ENCODE data around the gene SLC35A2.
"Not testable (repeated sequence)": the region's sequence is repeated elsewhere in the genome, so short reads cannot be mapped to it uniquely, and the experiment has no call there.

Gene SLC35A2

GRCh38 chrX:48899078-48899410 lies 12.4 kb downstream of the SLC35A2 start:
- DNase-seq = no peak

DNA sequence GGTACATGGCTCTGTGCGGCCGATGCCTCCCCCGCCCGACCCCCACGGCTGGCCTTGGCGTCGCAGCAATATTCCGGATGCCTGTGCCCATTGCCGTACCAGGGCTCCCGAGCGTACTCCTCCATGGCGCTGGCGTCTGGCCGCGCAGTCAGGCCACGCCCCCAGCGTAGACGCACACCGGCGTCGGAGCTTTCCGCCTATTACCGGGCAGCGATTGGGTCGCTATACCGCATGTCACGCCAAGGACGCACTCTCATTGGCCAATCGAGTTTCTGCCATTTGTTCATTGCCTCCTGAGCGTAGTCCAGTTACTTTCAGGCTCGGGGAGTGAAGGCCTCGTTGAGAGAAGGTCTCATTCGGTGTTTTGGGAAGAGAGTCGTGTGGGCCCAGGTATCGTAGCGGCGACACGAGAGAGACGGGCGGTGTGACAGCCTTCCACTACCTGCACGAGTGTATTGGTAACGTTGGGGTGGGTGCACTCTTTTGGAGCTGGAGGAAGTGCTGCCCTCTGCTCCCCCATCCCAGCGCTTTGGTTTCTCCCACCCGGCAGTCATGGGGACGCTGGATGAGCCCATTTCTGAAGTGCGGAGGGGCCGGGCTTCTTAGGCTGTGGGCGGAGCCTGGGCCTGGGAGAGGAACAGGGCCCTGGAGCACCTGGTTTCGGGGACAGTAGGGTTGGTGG lies 13.7 kb downstream of the SLC35A2 start, which contains the start of the genes PQBP1 and TIMM17B:
TSS of gene PQBP1 (plus strand) at position 306 of the 682 bp plus-strand sequence. CDS start 580 bp downstream, outside the sequence.
TSS of gene TIMM17B (minus strand) at position 144 of the 682 bp plus-strand sequence. CDS start at position 125, 19 bp downstream.
- peak; percentile 85 for DNase-seq

GRCh38 chrX:48897157-48897624 lies 14.3 kb downstream of the SLC35A2 start:
- DNase-seq = peak; percentile 25

- DNase-seq = no peak
These were observed 14.8 kb downstream of the SLC35A2 start for GRCh38 chrX:48896611-48897011.

GRCh38 chrX:48894891-48895290 lies 16.6 kb downstream of the SLC35A2 start:
- DNase-seq = no peak

GRCh38 chrX:48893556-48894348 lies 17.7 kb downstream of the SLC35A2 start:
- no peak for DNase-seq

DNA sequence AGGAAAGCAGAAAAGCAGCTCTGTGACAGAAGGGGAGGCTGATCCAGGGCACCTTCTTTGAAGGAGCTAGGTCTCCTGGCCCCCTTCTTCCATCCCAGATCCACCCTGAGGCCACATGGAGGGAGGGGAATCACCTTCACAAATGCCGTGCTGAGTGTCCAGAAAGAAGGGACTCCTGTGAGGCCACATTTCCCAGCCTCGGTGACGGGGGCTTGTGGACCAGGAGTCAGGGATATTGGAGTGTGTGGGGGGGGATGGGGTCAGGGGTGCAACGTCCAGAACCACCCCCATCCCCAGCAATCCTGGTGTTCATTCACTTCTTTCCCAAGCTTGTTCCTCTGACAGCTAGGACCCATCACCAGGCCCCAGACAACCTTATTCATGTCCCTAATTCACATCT lies 18.6 kb downstream of the SLC35A2 start:
- DNase-seq = no peak

GRCh38 chrX:48891402-48892288 lies 19.8 kb downstream of the SLC35A2 start:
- DNase-seq = peak; percentile 23

DNA sequence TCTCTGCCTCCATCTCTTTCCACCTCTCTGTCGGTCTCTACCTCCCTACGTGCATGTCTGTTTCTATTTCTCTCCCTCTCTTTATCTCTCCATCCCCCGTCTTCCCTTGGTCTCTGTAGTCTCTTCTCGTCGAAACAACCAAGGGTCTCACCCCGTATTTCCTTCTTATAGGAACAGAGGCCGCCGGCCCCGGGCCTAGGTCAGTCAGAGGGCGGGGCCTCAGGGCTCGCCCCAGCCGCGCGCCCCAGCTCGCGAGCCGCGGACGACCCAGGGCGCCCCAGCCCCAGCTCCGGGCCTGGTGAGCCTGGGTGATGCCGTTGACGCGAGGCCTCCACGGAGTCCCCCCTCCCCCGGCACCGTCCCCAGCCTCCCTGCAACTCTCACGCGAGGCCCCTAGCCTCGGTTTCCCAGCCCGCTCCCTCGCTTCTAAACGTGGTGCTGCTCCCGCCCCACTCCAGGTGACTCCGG lies 20.5 kb downstream of the SLC35A2 start:
- no peak for DNase-seq

DNA sequence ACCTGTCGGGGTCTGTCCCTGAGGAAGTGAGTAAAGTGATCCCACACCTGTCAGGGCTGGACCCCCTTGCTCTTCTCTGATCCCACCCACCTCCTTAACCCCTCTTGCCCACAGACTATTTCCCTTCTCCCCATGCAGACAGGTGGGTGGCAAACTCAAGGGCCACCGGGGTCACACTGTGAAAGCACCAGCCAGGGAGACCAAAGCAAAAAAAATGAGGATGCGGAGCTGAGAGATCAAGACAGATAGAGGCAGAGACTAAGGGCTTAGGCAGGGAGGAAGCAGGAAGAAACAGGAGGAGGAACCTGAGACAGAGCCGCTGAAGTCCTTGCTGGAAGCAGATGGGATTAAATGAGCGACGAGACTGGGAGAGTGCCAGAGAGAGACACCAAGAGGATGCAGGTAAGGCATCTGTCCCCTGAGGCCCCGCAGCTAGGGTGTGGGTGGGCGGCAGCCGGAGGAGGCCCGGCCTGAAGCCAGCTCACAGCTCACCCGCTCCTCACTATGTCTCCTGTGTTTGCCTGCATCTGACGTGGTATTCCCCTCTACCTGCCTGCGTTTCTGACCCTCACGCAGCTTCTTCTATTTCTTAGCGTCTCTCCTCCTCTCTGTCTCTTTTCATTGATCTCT lies 21.0 kb downstream of the SLC35A2 start:
- no peak for DNase-seq

DNA sequence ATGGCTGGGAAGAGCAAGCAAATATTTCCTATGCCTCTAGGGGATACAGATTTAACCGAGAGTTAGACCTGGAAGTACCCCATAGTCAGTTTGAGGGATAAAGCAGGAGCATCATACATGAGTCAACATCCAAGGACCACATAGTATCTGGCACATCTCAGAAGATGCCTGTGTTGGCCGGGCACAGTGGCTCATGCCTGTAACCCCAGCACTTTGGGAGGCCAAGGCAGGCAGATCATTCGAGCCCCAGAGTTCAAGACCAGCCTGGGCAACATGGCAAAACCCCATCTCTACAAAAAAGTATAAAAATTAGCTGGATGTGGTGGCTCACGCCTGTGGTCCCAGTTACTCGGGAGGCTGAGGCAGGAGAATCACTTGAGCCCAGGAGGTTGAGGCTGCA lies 24.9 kb downstream of the SLC35A2 start:
- not testable (repeated sequence) for DNase-seq

GRCh38 chrX:48883729-48884128 lies 27.7 kb downstream of the SLC35A2 start:
- DNase-seq = no peak

DNA sequence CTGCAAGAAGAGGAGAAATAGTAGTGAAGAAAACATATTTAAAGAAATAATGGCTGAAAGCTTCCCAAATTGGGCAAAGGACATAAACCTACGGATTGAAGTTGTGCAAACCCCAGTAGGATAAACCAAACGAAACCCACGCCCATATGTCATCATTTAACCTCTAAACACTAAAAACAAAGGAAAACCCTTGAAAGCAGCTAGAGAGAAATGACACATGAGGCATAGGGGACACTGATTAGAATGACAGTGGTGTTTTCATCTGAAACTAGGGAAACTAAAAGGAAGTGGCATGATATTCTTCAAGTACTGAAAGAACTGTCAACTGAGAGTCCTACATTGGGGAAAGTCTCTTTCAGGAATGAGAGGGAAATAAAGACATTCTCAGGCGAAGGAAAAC lies 34.5 kb downstream of the SLC35A2 start:
- not testable (repeated sequence) for DNase-seq

GRCh38 chrX:48872017-48872416 lies 39.4 kb downstream of the SLC35A2 start:
- not testable (repeated sequence) for DNase-seq

DNA sequence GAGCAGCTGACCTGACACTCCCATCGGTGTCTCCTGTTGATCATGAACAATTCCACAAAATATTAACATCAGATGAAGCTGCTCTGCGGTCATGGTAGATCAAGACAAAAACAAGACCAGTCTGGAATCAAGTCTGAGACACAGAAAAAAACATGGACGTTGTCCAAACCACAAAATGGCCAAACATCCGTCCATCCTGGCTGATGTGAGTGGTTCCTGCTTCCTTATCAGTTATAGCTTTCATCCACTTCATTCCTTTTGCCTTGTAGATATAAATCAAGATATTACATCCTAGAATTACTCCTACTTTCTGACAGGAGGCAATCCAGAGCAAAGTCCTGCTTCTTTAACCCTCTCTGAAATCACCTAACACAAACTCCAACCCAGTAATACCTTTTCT lies 47.2 kb downstream of the SLC35A2 start:
- DNase-seq = no peak

DNA sequence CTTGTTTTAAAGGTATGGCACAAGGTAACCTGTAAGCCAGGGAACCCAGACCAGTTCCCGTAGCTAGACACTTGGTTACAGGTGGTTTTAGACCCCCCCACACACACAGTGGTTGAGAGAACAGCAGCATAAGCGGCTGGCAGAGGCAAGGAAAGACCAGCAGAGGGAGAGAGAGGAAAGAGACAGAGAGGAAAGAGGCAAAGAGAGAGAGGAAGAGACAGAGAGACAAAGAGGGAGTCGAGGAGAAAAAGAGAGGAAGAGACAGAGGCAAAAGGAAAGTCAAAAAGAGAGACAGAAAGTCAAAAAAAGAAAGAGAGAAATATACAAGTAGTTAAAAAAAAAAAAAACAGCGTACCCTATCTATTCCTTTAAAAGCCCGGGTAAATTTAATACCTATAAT lies 56.5 kb downstream of the SLC35A2 start:
- DNase-seq = no peak

DNA sequence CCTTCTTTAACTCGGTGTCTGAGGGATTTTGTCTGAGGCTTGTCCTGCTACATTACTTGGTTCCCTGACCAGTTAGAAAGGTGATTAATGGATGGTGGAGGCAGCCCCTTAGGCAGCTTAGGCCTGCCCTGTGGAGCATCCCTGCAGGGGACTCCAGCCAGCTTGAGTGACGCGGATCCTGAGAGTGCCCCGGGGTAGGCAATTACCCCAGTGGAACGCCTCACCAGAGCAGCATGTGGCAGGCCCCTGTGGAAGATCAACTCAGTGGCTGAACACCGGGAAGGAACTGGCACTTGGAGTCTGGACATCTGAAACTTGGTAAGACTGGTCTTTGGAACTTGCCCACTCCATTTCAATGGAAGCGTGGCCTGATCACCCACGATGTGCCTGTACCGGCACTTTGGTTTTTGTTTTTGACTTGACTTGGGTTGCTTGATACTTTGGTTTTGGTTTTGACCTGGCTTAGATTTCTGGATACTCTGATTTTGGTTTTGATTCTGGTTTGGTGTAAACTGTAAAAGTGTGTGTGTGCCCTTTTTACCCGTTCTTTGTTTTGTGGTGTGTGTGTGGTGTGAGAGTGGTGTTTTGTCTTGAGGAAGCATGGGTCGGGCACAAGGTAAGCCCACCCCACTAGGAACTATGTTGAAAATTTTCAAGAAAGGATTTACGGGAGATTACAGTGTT lies 57.2 kb downstream of the SLC35A2 start:
- DNase-seq = not testable (repeated sequence)

DNA sequence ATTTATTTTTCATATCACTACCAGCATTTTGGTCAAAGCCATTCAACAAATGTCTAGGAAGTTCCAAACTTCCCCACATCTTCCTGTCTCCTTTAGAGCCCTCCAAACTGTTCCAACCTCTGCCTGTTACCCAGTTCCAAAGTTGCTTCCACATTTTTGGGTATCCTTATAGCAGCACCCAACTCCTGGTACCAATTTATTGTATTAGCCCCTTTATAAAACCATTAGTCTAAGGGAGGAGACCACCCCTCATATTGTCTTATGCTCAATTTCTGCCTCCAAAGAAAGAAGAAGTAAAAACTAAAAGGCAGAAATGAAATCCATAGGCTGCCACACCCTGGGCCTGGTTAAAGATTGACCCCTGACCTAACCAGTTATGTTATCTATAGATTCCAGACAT lies 58.0 kb downstream of the SLC35A2 start:
- not testable (repeated sequence) for DNase-seq
